ENCODE measurements around the gene TMEM176A.

Gene TMEM176A

GRCh38 chr7:150778014-150778737 is 22.4 kb upstream of the TMEM176A start:
- no peaks in the 10 kb centered on the region for H3K9me3 ChIP-seq
- DNase-seq = no peak
- H3K4me3 ChIP-seq (ENCODE audit: low read depth, low read length) = no peak overlapping the region
- TF ChIP-seq CTCF (IDR thresholded peaks at IDR 0.05; ENCODE audit: low read depth, low read length) = no peak
- H3K27me3 ChIP-seq = no peaks in the 10 kb centered on the region; the same call in 1 of the 2 replicates
- no peaks in the 10 kb centered on the region for H3K36me3 ChIP-seq
- H3K4me1 ChIP-seq = peaks cover 3% of the 10 kb centered on the region; the same call in 1 of the 2 replicates

- H3K4me3 ChIP-seq (ENCODE audit: low read depth, low read length) = no peak overlapping the region
- DNase-seq = peak; percentile 88
- no peaks in the 10 kb centered on the region for H3K36me3 ChIP-seq
- no peaks in the 10 kb centered on the region for H3K9me3 ChIP-seq
- no peaks in the 10 kb centered on the region; the same call in 1 of the 2 replicates for H3K27me3 ChIP-seq
- peaks cover 3% of the 10 kb centered on the region; the same call in 1 of the 2 replicates for H3K4me1 ChIP-seq
- TF ChIP-seq CTCF (IDR thresholded peaks at IDR 0.05; ENCODE audit: low read depth, low read length) = peak; percentile 90
These were observed 21.7 kb upstream of the TMEM176A start for GRCh38 chr7:150778738-150779301.

- no peak for TF ChIP-seq CTCF (IDR thresholded peaks at IDR 0.05; ENCODE audit: low read depth, low read length)
- Histone ChIP-seq H3K27me3 (no peaks in the 10 kb centered on the region; the same call in 1 of the 2 replicates), H3K4me1 (peaks cover 5% of the 10 kb centered on the region; the same call in 1 of the 2 replicates), H3K36me3 (no peaks in the 10 kb centered on the region), H3K9me3 (no peaks in the 10 kb centered on the region), H3K4me3 (ENCODE audit: low read depth, low read length) (no peak overlapping the region)
- DNase-seq = no peak
These were observed 20.3 kb upstream of the TMEM176A start for GRCh38 chr7:150780292-150780691.

- H3K4me1 ChIP-seq = peaks cover 5% of the 10 kb centered on the region; the same call in 1 of the 2 replicates
These were observed 19.5 kb upstream of the TMEM176A start for GRCh38 chr7:150781103-150781502.

GRCh38 chr7:150781961-150782360 is 18.6 kb upstream of the TMEM176A start:
- DNase-seq = no peak
- TF ChIP-seq CTCF (IDR thresholded peaks at IDR 0.05; ENCODE audit: low read depth, low read length) = no peak

More at GRCh38 chr7:150781103-150781502, 19.5 kb upstream of the TMEM176A start:
- no peaks in the 10 kb centered on the region; the same call in 1 of the 2 replicates for H3K27me3 ChIP-seq
- DNase-seq = no peak
- no peaks in the 10 kb centered on the region for H3K9me3 ChIP-seq
- no peak for TF ChIP-seq CTCF (IDR thresholded peaks at IDR 0.05; ENCODE audit: low read depth, low read length)
- no peaks in the 10 kb centered on the region for H3K36me3 ChIP-seq
- no peak overlapping the region for H3K4me3 ChIP-seq (ENCODE audit: low read depth, low read length)

More at GRCh38 chr7:150781961-150782360, 18.6 kb upstream of the TMEM176A start:
- no peaks in the 10 kb centered on the region; the same call in 1 of the 2 replicates for H3K27me3 ChIP-seq
- H3K36me3 ChIP-seq = no peaks in the 10 kb centered on the region
- no peaks in the 10 kb centered on the region for H3K9me3 ChIP-seq
- no peak overlapping the region for H3K4me3 ChIP-seq (ENCODE audit: low read depth, low read length)
- peaks cover 6% of the 10 kb centered on the region; the same call in 1 of the 2 replicates for H3K4me1 ChIP-seq

Measured in BE2C (cell line).